Hindlimb muscle (tissue), 1 donor: ENCODE results near the gene PRDM15. TPM values are rescaled to one million over a fixed set of nuclear protein-coding genes. Genes with fewer than 3 reads are reported as not detected.

Source experiments
- DNase-seq: peaks from one replicate; pipeline ENCODE4 v3.0.0-alpha.2; 2013
- polyA plus RNA-seq: library from polyadenylated mRNA; unstranded; fragments of 120-200 nt; gene quantifications from one replicate; pipeline ENCODE4 v1.2.1, GENCODE V29; 2013; ENCODE audit not compliant: insufficient read length

PRDM15 gene
- polyA plus RNA-seq, 1 donor, result 4.5 TPM

- DNase-seq, result no peak
These were observed 104.5 kb downstream of the PRDM15 start for GRCh38 chr21:41774467-41775148.

DNA sequence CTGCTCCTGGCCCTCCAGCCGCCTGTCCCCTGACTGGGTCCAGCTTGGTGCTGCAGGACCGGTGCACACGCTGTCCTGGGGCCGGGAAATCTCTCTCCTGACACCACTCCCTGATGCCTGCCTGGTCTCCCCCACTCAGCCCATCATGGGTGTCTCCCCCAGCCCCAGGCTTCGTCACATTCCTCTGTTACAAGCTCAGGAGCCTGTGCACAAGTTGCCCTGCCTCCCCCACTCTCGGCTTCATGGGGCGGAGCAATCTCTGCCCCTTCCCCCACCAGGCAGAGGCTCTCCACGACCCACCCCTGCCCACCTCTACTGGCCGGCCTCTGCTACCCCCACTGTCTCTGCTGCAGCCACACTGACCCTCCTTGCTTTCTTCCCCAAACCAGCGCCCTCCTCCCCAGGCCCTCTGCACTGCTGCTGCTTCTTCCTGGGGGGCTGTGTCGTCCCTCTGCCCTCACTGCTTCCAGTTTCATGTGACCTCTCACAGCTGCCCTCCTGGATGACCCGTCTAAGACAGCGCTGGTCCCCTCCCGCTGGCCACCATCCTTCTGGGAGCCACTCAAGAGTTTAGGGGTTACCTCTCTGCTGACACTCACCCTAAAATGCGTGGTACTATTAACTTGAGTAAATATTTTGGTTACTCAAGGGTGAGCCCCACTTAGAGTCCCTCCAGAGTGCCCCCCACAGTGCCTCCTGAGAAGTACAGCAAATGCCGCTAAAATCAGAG lies 106.6 kb downstream of the PRDM15 start:
- no peak for DNase-seq

GRCh38 chr21:41771625-41771945 lies 107.6 kb downstream of the PRDM15 start:
- no peak for DNase-seq

GRCh38 chr21:41770901-41771624 lies 108.1 kb downstream of the PRDM15 start:
- DNase-seq, result no peak

- DNase-seq, result no peak
These were observed 109.2 kb downstream of the PRDM15 start for GRCh38 chr21:41769933-41770332.

- no peak for DNase-seq
These were observed 109.6 kb downstream of the PRDM15 start for GRCh38 chr21:41769521-41769920.

DNA sequence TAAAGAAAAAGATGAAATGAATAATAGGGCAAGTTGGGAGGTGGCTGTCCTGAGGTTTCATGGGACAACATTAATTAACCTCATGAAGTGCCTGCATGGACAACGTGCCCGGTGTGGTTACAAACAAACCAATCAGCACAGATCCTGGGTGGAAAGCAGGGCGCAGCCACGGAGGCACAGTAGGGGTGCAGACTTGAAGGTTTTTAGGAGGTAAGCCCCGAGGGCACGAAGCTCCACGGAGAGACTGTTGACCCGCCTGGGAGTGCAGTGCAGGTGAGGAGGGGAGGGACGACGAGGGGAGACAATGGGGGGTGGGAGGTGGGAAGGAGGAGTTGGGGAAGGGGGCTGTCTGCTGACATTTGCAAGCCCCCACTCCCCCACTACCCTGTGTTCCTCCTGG lies 110.0 kb downstream of the PRDM15 start:
- no peak for DNase-seq

GRCh38 chr21:41768437-41769042 lies 110.6 kb downstream of the PRDM15 start:
- DNase-seq, result no peak

- DNase-seq, result no peak
These were observed 111.3 kb downstream of the PRDM15 start for GRCh38 chr21:41767606-41768436.

DNA sequence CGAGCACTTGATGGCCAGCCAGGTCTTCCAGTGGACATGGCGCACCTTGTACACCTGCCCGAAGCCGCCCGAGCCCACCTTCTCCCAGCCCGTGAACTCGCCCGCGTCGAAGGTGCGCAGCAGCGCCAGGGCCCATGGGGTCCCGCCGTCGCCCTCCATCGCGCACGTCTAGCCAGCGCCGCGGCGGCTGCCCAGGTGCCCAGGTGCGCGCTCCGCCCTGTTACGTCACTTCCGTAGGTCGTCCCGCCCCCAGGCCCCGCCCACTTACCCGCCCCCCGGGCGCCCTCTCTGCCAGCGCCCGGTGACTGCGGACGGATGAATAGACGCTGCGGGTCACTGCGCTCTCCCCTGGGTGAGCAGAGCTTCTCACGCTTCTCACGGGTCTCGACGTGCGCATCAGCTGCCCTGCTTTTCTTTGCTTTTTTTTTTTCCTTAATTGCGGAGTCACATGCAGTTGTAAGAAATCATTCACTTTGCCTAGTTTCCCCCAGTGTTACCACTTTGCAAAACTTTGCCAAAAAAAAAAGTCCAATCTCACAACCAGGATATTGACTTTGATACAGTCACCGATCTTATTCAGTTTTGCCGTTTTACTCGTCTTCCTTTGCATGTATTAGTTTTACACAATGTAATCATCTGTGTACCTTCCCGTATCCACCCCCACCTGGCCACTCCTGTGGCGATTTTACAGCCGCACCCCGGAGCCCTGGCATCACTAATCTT lies 112.1 kb downstream of the PRDM15 start, which contains the start of gene RIPK4:
Gene RIPK4, minus strand, starts transcription at position 170 of the 723 bp plus-strand sequence. Its CDS starts 11 bp downstream, at position 159.
- DNase-seq, result no peak

- no peak for DNase-seq
These were observed 112.9 kb downstream of the PRDM15 start for GRCh38 chr21:41765973-41766882.

DNA sequence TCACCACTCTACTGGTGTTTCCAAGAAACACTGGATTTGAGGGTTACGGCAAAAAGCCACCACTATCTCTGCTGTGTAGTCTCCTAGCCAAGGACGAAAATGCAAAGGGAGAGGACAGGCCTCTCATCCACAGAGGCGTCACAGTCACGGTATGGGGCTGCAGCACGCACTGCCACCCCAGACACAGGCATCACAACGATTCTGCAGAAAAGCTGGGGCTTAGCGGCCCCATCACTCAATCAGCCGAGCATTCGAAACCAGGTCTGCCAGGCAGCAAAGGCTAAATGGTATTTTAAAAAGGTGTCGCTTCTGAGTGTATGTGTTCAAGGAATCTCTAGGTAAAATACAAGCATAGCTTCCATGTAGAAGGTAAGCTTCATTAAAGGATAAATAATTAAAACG lies 113.7 kb downstream of the PRDM15 start:
- no peak for DNase-seq

DNA sequence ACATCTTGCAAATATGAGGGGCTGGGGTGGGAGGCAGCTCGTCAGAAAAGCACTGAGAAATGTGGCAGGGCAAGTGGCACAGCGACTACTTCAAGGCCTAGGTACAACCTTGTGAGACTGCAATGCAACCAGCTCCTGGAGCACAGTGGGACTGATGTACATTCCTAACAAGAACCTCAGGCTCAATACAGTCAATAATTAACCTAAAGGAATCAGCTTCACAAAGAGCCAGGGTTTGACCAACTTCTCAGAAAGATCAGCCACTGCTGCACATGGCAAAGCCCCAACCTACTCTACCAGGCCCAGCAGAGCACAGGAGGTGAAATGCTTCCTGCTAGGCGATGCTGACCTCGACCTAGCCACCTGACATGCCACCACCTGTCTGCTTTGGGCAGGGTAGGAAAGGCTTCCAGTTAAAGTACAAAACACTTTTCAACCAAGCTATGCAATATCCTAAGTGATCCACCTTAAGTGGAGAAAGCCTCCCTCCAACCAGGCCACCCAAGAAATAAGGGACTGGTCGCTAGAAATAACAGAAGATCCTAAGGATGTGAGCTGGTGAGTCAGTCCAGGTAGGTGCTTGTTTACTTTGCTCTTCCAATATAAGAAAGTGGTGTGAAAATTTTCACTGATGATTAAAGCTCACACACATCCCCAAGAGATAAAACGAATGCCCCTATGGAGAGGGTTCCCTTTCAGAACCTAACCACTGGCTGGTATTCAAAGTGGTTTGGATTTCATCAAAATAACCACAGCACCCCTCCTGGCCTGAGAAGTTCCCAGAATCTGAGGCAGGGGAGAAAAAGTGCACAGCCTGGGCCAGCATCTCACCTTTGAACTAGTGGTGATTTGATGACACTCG lies 114.4 kb downstream of the PRDM15 start:
- no peak for DNase-seq

DNA sequence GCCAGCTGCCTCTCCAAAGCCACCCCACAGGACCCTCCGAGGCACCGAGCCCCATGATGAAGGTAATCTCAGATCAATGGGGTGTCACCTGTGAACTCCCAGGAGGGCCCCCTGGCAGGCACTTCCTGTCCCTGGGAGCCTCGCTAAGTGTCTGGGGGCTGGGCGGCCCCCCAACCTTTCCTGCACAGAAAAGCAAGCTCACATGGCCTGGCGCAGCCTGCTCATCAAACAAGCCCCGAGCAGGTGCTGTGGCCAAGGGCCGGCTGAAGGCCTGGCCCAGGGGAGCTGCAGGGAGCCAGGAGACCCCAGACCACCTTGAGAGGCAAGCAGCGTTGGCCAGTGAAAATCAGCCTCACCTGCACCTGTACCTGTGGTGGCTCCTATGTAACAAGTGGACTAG lies 115.1 kb downstream of the PRDM15 start:
- DNase-seq, result no peak

DNA sequence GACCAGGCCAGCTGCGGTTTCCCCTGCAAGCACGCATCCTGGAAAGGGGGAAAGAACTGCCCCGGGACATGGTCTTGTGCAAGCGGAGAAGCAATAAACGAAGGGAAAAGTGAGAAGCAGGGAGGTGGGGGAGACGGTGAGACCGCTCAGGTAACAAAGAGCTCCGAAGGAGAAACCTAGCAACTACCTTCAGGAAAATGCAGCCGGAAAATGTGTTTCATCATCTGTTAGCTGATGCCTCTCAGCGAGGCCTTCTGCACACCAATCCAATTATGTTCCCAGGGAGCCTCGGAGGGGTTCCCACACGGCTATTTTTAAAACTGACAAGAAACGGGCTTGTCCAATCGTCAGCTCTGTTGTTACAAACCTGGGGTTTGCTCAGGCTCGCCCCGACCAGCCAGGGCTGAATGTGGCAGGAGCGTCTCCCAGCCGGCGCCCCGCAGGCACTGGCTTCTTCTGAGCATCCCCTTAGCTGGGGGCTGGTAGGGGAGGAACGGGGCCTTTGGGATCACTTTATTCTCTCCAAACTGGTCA lies 115.7 kb downstream of the PRDM15 start:
- no peak for DNase-seq

GRCh38 chr21:41762753-41763152 lies 116.4 kb downstream of the PRDM15 start:
- DNase-seq, result no peak

- DNase-seq, result no peak
These were observed 117.1 kb downstream of the PRDM15 start for GRCh38 chr21:41761934-41762635.

DNA sequence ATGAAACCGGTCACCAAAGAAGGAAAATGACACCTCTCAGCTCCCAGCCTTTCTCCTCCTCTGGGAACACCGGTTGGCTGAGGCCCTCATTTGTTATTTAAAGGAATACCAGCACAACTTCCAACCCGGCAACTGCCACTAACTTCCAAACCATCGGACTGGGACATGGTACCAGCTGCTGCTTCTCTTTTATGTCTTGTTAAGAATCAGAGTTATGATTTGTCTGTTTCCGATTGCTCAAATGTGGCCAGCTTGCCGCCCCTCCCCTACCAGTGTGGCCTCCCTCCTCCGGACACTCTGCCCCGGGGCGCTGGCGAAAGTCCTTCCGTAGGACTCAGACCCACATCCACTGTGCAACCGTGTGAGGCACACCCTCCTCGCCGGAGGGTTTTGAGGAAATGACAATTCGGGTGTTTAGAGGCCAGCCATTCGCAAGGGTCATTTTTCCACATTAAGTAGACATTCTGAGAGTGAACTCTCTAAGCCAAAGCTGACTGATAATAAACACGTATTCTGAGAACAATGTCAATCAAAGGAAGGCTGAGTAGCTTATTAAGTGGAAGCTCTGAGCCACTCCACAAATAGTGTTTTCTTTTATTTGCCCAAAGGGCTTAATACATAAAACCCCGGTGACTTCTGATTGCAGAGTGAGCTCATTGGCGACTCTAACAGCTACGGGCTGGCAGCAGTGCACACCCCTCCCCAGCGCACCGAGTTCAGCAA lies 117.8 kb downstream of the PRDM15 start:
- no peak for DNase-seq
